K562 (cell line): Measurements from ENCODE around the gene CFAP58. TPM values are rescaled to one million over a fixed set of nuclear protein-coding genes. Genes with fewer than 3 reads are reported as not detected.

ENCODE experiments used
- ATAC-seq: fragments of 200-7000 bp; cut with Tn5 transposase; 3 replicates; pipeline ENCODE4 v1.9.1; 2020; ENCODE audit warnings: moderate library complexity
- BruUV-seq: library from RNA; stranded (reverse); fragments of 400-500 nt; replicated peaks from 2 replicates; lab custom pipeline; 2021; lab: Mats Ljungman, UMichigan
- CTCF ChIA-PET: fragments of 300-600 bp; formaldehyde crosslinking; extraction: SDS; loops from one replicate; lab custom pipeline; 2021; ENCODE audit warnings: low intra/inter-chr PET ratio; lab: Yijun Ruan, JAX
- POLR2A ChIA-PET: fragments of 300-600, 350-650 bp; sonication (Branson Sonifier 250); formaldehyde crosslinking; extraction: SDS; loops from one replicate; lab custom pipeline; 2021; ENCODE audit warnings: antibody characterized with exemption, inconsistent platforms; lab: Yijun Ruan, JAX
- DNase-seq, 4 experiments: peaks; one replicate each; pipeline versions ENCODE4 v3.0.0 to v3.0.0-alpha.2; 2011 to 2018; ENCODE audit warnings: low spot score in 3 of 4, mixed read lengths in 3 of 4; ENCODE audit errors: extremely low read depth in 1 of 4
- FAIRE-seq: peaks from 2 replicates; lab custom pipeline; 2011; peaks lifted over from hg19 to GRCh38; lab: Jason Lieb, UNC
- H2AFZ ChIP-seq: 2 replicates; pipeline ENCODE4 v1.6.0; 2011; ENCODE audit warnings: low read depth, low read length, control low read depth, inconsistent platforms
- H3K27ac ChIP-seq: fragments of 200-600 bp; 3 replicates; pipeline ENCODE4 v1.8.0; 2011; ENCODE audit warnings: low read depth, mild to moderate bottlenecking, control low read depth, inconsistent platforms, low read length, moderate library complexity, mixed read lengths; ENCODE audit errors: extremely low read depth
- H3K27me3 ChIP-seq, 2 experiments: fragments of 300-600 bp in 1 of 2; 2 replicates in 1 of 2; 3 replicates in 1 of 2; pipeline versions ENCODE4 v1.6.0 to v1.8.0; 2011; ENCODE audit warnings: inconsistent platforms in 2 of 2, low read length in 2 of 2, mild to moderate bottlenecking in 1 of 2, mixed read lengths in 1 of 2, moderate library complexity in 1 of 2; ENCODE audit not compliant: control insufficient read depth in 2 of 2, insufficient read depth in 2 of 2
- H3K36me3 ChIP-seq: fragments of 300-600 bp; 3 replicates; pipeline ENCODE4 v1.8.0; 2011; ENCODE audit warnings: mild to moderate bottlenecking, low read length, inconsistent platforms; ENCODE audit not compliant: control insufficient read depth, insufficient read depth
- H3K4me1 ChIP-seq, 2 experiments: fragments of 200-600 bp in 1 of 2; replicated peaks in 1 of 2; 2 replicates in 1 of 2; 3 replicates in 1 of 2; pipeline versions ENCODE4 v1.5.1 to v1.8.0; 2011; ENCODE audit warnings: inconsistent platforms in 2 of 2, low read length in 2 of 2, mild to moderate bottlenecking in 1 of 2, mixed read lengths in 1 of 2, moderate library complexity in 1 of 2; ENCODE audit not compliant: control insufficient read depth in 2 of 2, insufficient read depth in 2 of 2
- H3K4me2 ChIP-seq: 2 replicates; pipeline ENCODE4 v1.6.1; 2011; ENCODE audit warnings: low read length, control low read depth, inconsistent platforms, mixed read lengths; ENCODE audit not compliant: insufficient read depth
- H3K4me3 ChIP-seq: fragments of 200-600 bp; sonication (generic), shearing (Covaris generic); 2 replicates; pipeline ENCODE4 v1.5.1; 2016; ENCODE audit warnings: control low read depth, inconsistent platforms
- H3K79me2 ChIP-seq: fragments of 200-600 bp; 3 replicates; pipeline ENCODE4 v1.8.0; 2011; ENCODE audit warnings: low read length, inconsistent platforms; ENCODE audit not compliant: control insufficient read depth, insufficient read depth
- H3K9ac ChIP-seq, 2 experiments: 2 replicates each; pipeline versions ENCODE4 v1.6.0 to v1.6.1; 2011; ENCODE audit warnings: low read depth in 2 of 2, low read length in 2 of 2, control low read depth in 1 of 2, inconsistent platforms in 1 of 2, mild to moderate bottlenecking in 1 of 2, mixed read lengths in 1 of 2; ENCODE audit not compliant: insufficient read depth in 1 of 2
- H3K9me1 ChIP-seq: one replicate; pipeline ENCODE4 v1.6.0; 2011; ENCODE audit warnings: inconsistent platforms, mild to moderate bottlenecking, low read length, moderate library complexity; ENCODE audit not compliant: control insufficient read depth, insufficient read depth
- H3K9me3 ChIP-seq: replicated peaks from 2 replicates; pipeline ENCODE4 v1.5.1; 2011; ENCODE audit warnings: low read depth, low read length, inconsistent platforms; ENCODE audit not compliant: control insufficient read depth, insufficient read depth
- H4K20me1 ChIP-seq: replicated peaks from 2 replicates; pipeline ENCODE4 v1.6.1; 2011; ENCODE audit warnings: low read length, inconsistent platforms, mixed read lengths; ENCODE audit not compliant: control insufficient read depth, insufficient read depth
- ATF3 ChIP-seq, 2 experiments: fragments of 450-650 bp in 1 of 2; sonication (generic) in 1 of 2; formaldehyde crosslinking in 1 of 2; IDR thresholded peaks in 1 of 2; conservative IDR thresholded peaks in 1 of 2; 2 replicates each; pipeline versions ENCODE4 v1.6.1 to v1.8.1; 2016 to 2023; ENCODE audit warnings: mild to moderate bottlenecking in 2 of 2, moderate library complexity in 2 of 2, inconsistent platforms in 1 of 2, missing genetic modification reagents in 1 of 2
- FOS ChIP-seq: IDR thresholded peaks from 3 replicates; pipeline ENCODE4 v1.6.1; 2011; ENCODE audit not compliant: insufficient read length; ENCODE audit errors: extremely low read depth
- FOSL1 ChIP-seq: fragments of 200-800 bp; sonication (Bioruptor generic); conservative IDR thresholded peaks from 2 replicates; pipeline ENCODE4 v1.6.1; 2016; ENCODE audit warnings: missing genetic modification characterization, missing compliant biosample characterization
- WGBS: fragments of 100-300 bp; shearing (Covaris generic); methylation state at CpG from one replicate; pipeline ENCODE4 v1.1.6; 2016; ENCODE audit warnings: low coverage, mixed read lengths; ENCODE audit not compliant: insufficient coverage; ENCODE audit errors: missing lambda C conversion rate; 5-methylcytosine and 5-hydroxymethylcytosine counted together
- in situ Hi-C: fragments of 300-500 bp; cut with MboI; formaldehyde crosslinking; loops from 4 replicates; pipeline ENCODE4 v1.15.0; 2018; ENCODE audit warnings: inconsistent platforms, mixed read lengths
- intact Hi-C: fragments of 100-400 bp; cut with micrococcal nuclease; formaldehyde crosslinking; loops from 2 replicates; pipeline ENCODE4 v1.14.2; 2022
- polyA plus RNA-seq, 8 experiments: library from polyadenylated mRNA; depleted of rRNA in 4 of 8; stranded (reverse) in 5 of 8; unstranded in 3 of 8; fragments of >200 nt; fragmentation: Nextera tagmentation in 2 of 8; fragmentation: Illumina TruSeq in 1 of 8; extraction: Ambion mirVana in 2 of 8; extraction: Trizol in 1 of 8; gene quantifications; 2 replicates each; pipeline versions ENCODE4 v1.2.1 to v1.2.3, GENCODE V29; 2011 to 2014; ENCODE audit warnings: inconsistent platforms in 1 of 8, missing spikeins in 1 of 8
- total RNA-seq, 7 experiments: library from RNA; depleted of rRNA in 6 of 7; stranded (reverse); fragments of >200 nt in 6 of 7; fragmentation: Illumina TruSeq in 2 of 7; extraction: Trizol in 2 of 7; gene quantifications; 2 replicates each; pipeline versions ENCODE4 v1.2.1 to v1.2.3, GENCODE V29; 2011 to 2021; ENCODE audit warnings: low replicate concordance in 1 of 7
- TF ChIP-seq, protein P1 (sequence below): fragments of 450-650 bp; conservative IDR thresholded peaks from 2 replicates; pipeline ENCODE4 v1.6.1; 2016; ENCODE audit warnings: missing genetic modification characterization, low read depth, mild to moderate bottlenecking, missing compliant biosample characterization, moderate library complexity

The CFAP58 gene
- total and polyA plus RNA-seq, 9 of the 15 experiments (the other 6 are each of a cell fraction or from before 2014, with no cell fraction given), result 0.08 to 2.0 (median 0.71) TPM

DNA sequence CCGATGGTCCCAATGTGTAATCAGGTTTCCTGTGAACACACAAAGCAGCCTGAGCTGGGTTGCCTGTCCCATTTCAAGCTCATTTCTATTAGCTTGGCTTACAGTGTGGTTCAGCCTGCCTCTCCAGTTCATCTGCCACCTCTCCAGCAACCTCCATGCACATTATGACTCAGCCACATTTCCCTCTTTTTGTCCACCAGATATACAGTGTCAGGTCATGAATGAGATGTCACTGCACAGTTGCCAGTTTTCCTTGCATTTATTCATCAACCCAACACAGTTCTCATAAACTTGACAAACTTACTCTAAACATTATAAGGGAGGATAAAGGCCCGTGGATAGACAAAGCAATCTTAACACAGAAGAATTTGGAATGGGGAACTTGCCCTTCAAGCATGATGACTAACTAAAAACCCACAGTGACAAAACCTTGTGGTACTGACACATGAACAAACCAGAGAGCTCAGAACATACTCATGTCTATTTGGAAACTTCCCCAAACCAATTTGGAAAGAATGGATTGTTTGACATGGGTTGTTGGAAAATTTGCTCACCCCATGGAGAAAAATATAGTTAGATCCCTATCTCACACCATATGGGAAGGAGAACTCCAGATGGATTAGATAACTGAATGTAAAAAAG, 2.5 kb upstream of the CFAP58 start:
- ChIA-PET CTCF (interaction anchor here (1.2 to 7.1 kb wide), 2 partner anchors 60 to 76 kb away, joined by 3 to 63 read pairs; no protein-coding TSS in a partner anchor), POLR2A (interaction anchor here (1.0 to 3.0 kb wide), 2 partner anchors 17 to 46 kb away, joined by 3 to 9 read pairs; no protein-coding TSS in a partner anchor)
- 7% methylated on average over 2 of the region's 2 CpGs for WGBS
- Histone ChIP-seq H3K27me3 (no peaks in the 10 kb centered on the region), H3K4me3 (no peak overlapping the region), H4K20me1 (no peaks in the 10 kb centered on the region), H3K79me2 (peaks cover 3% of the 10 kb centered on the region), H3K4me2 (no peak overlapping the region; the same call in 1 of the 2 replicates), H3K9me3 (no peaks in the 10 kb centered on the region), H3K36me3 (no peaks in the 10 kb centered on the region; the same call in 2 of the 3 replicates), H3K9me1 (no peaks in the 10 kb centered on the region), H3K4me1 (peaks cover 11 to 40% of the 10 kb centered on the region in 2 experiments), H2AFZ (no peak overlapping the region), H3K27ac (no peak overlapping the region), H3K9ac (no peak overlapping the region)
- TF ChIP-seq, protein P1, sequence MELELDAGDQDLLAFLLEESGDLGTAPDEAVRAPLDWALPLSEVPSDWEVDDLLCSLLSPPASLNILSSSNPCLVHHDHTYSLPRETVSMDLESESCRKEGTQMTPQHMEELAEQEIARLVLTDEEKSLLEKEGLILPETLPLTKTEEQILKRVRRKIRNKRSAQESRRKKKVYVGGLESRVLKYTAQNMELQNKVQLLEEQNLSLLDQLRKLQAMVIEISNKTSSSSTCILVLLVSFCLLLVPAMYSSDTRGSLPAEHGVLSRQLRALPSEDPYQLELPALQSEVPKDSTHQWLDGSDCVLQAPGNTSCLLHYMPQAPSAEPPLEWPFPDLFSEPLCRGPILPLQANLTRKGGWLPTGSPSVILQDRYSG (tag), result no peak
- TF ChIP-seq FOSL1 (tag) (peak; percentile 62), FOS (no peak), ATF3 (IDR thresholded peaks at IDR 0.05) (peak; percentile 40; the same call in 1 of the 2 replicates), ATF3 (CRISPR knock-in tag; conservative IDR thresholded peaks at IDR 0.05) (no peak)
- intact Hi-C loops, result loop anchor here (5.0 kb wide), 3 partner anchors 229 to 464 kb away; partner anchors contain the start of gene SFR1
- BruUV-seq, result no TSS peak
- DNase-seq (no peak), FAIRE-seq (no peak), ATAC-seq (no peak)
- in situ Hi-C loops, result no loop called here
